Measurements from ENCODE around the gene SPECC1L. TPM values are rescaled to one million over a fixed set of nuclear protein-coding genes. Genes with fewer than 3 reads are reported as not detected.
A peak's percentile ranks its signal among the peaks of the same experiment; 100 is the strongest.

The SPECC1L gene, protein sequence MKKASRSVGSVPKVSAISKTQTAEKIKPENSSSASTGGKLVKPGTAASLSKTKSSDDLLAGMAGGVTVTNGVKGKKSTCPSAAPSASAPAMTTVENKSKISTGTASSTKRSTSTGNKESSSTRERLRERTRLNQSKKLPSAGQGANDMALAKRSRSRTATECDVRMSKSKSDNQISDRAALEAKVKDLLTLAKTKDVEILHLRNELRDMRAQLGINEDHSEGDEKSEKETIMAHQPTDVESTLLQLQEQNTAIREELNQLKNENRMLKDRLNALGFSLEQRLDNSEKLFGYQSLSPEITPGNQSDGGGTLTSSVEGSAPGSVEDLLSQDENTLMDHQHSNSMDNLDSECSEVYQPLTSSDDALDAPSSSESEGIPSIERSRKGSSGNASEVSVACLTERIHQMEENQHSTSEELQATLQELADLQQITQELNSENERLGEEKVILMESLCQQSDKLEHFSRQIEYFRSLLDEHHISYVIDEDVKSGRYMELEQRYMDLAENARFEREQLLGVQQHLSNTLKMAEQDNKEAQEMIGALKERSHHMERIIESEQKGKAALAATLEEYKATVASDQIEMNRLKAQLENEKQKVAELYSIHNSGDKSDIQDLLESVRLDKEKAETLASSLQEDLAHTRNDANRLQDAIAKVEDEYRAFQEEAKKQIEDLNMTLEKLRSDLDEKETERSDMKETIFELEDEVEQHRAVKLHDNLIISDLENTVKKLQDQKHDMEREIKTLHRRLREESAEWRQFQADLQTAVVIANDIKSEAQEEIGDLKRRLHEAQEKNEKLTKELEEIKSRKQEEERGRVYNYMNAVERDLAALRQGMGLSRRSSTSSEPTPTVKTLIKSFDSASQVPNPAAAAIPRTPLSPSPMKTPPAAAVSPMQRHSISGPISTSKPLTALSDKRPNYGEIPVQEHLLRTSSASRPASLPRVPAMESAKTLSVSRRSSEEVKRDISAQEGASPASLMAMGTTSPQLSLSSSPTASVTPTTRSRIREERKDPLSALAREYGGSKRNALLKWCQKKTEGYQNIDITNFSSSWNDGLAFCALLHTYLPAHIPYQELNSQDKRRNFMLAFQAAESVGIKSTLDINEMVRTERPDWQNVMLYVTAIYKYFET
- 39.6 TPM for total RNA-seq
- 1 to 10 TPM; 4.1 to 8.6 (median 5.5) TPM for polyA plus RNA-seq

DNA sequence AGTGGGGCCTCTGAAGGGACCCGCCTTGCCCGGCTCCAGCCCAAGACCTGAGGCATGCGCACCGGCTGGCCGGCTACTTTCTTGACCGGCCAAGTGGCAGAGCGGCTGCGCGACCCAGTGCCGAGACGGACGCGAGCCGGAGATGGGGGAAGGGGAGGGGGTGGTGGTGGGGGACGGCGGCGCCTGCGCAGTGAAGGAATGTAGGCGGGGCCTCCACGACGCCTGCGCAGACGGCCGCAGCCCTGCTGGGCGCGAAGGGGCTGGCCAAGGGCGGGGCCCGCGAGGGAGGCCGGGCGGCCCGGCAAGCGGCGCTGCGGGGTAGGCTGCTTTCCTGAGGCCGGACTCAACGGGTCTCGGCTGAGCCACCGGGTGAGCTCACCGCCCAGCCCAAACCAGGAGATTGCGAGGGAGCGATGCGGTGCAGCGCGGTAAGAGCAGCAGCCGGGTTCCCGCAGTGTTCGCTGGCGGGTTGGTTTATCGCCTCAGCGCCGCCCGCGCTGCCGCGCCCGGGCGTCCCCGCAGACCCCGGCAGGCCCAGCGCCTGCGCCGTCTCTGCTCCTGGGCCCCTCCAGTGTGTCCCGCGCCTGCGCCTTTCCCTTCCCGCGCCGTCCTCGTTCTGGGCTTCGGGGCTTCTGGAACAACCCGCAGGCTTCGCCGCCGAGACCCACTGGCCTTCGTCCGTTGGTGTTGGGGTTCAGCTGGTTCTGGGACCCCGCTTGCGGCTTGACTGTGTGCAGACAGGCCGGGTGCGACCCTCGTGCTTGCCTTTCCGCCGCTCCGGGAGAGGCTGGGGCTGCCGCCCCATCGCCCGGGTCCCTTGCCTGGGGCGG, at the start of gene SPECC1L:
Gene SPECC1L (plus strand): TSS at position 276 of the 830 bp plus-strand sequence. CDS start 31,401 bp downstream, outside the sequence.
- Mint-ChIP-seq H3K36me3 (no peaks in the 10 kb centered on the region), H3K27ac (peak within 1 kb of the TSS; percentile 80 to 93 (median 86)), H3K4me3 (peak within 1 kb of the TSS; percentile 88 to 97 (median 90)), H3K9me3 (peaks cover 0 to 1% (median 0%) of the 10 kb centered on the region in 7 donors), H3K27me3 (no peaks in the 10 kb centered on the region), H3K4me1 (peaks cover 10 to 38% (median 22%) of the 10 kb centered on the region in 4 donors)
- DNase-seq (peak; percentile 84 to 91 (median 90)), ATAC-seq (ENCODE audit: low read depth in 2 of 2) (peak; percentile 90 to 91)
- H3K4me1 ChIP-seq (ENCODE audit: control insufficient read depth, insufficient read depth, low read length, poor library complexity, severe bottlenecking): peaks cover 19% of the 10 kb centered on the region
- peak within 1 kb of the TSS; percentile 81 for H3K4me3 ChIP-seq (ENCODE audit: low read depth, low read length)
- peak within 1 kb of the TSS; percentile 74 for H3K27ac ChIP-seq (ENCODE audit: insufficient read depth, low read length, poor library complexity, severe bottlenecking)
- H3K27me3 ChIP-seq (ENCODE audit: control insufficient read depth, insufficient read depth, low read length): no peaks in the 10 kb centered on the region
- no peaks in the 10 kb centered on the region for H3K36me3 ChIP-seq (ENCODE audit: control insufficient read depth, insufficient read depth, low read length)
- H3K9me3 ChIP-seq (ENCODE audit: control insufficient read depth in 2 of 2, low read length in 2 of 2): no peaks in the 10 kb centered on the region

DNA sequence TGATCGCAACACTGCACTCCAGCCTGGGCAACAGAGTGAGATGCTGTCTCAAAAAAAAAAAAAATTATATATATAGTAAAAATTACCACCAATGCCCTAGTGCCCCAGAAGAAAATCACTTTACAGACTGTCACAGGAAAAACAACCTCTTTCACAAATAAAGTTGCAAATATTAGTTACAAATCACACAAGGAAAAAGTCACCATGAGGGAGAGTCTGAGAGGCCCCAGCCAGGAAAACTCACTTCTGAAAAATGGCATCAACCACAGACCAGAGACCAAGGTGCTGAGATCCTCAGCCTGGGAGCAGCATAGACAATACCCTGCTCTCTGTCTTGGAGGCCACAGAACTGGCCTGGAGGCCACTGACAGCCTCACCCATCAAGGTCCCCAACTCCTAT, 46.2 kb upstream of the SPECC1L start:
- Mint-ChIP-seq H3K27me3 (no peaks in the 10 kb centered on the region), H3K4me1 (no peaks in the 10 kb centered on the region), H3K36me3 (no peaks in the 10 kb centered on the region), H3K4me3 (no peak overlapping the region), H3K27ac (no peak overlapping the region), H3K9me3 (no peaks in the 10 kb centered on the region)
- H3K36me3 ChIP-seq (ENCODE audit: control insufficient read depth, insufficient read depth, low read length): no peaks in the 10 kb centered on the region
- H3K27me3 ChIP-seq (ENCODE audit: control insufficient read depth, insufficient read depth, low read length): no peaks in the 10 kb centered on the region
- H3K9me3 ChIP-seq (ENCODE audit: control insufficient read depth in 2 of 2, low read length in 2 of 2): peaks cover 0 to 3% of the 10 kb centered on the region in 2 experiments
- ATAC-seq (ENCODE audit: low read depth in 2 of 2) (no peak), DNase-seq (no peak)
- no peak overlapping the region for H3K4me3 ChIP-seq (ENCODE audit: low read depth, low read length)
- no peak overlapping the region for H3K27ac ChIP-seq (ENCODE audit: insufficient read depth, low read length, poor library complexity, severe bottlenecking)
- no peaks in the 10 kb centered on the region for H3K4me1 ChIP-seq (ENCODE audit: control insufficient read depth, insufficient read depth, low read length, poor library complexity, severe bottlenecking)

DNA sequence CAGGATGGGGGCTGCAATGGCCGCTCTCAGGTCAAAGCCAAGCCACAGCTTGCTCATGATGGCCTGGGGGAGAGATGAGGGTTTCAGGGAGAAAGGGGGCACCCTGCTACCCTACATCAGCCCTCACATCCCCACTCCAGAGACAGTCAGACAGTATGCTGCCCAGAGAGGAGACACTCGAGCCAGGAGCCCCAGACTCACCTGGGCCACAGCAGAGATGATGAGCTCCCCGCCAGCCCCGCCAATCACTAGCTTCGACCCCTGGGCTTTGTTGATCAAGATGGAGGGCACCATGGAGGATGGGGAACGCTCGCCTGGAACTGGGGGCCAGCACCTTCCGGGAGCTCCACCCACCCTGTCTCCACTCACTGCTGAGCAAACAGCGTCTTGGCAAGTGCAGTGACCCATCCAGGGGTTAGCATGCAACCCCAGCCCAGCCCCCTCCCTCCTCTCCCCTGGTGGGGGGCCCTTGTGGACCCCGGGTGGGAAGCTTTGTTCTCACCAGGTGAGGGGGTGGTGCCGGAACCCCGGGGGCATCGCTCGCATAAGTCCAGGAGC, 45.5 kb upstream of the SPECC1L start:
- no peak for DNase-seq
- Histone ChIP-seq H3K4me1 (ENCODE audit: control insufficient read depth, insufficient read depth, low read length, poor library complexity, severe bottlenecking) (no peaks in the 10 kb centered on the region), H3K36me3 (ENCODE audit: control insufficient read depth, insufficient read depth, low read length) (no peaks in the 10 kb centered on the region)

DNA sequence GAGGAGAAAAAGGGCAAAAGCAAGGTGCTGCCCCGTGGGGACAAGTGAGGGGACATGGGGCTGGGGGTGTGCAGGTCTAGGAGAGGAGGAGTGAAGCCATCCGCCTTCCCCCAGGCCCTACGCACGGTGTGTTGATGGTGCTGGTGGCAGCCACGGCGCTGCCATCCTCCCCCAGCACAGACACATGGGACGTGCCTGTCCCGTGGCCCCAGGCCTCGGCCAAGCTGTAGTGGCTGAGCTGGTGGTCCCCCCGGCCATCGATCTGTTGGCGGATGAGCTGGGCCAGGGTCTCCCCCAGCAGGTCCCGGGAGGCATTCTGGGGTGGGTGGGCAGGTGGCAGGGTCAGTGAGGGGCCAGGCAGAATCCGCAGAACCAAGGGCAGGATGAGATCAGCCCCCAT, 44.7 kb upstream of the SPECC1L start:
- H3K27me3 ChIP-seq (ENCODE audit: control insufficient read depth, insufficient read depth, low read length): no peaks in the 10 kb centered on the region
- H3K9me3 Mint-ChIP-seq: no peaks in the 10 kb centered on the region
- H3K27ac Mint-ChIP-seq: no peak overlapping the region

More for the DNA sequence above, 45.5 kb upstream of the SPECC1L start:
- no peak overlapping the region for H3K4me3 Mint-ChIP-seq
- H3K36me3 Mint-ChIP-seq: no peaks in the 10 kb centered on the region
- no peak overlapping the region for H3K27ac ChIP-seq (ENCODE audit: insufficient read depth, low read length, poor library complexity, severe bottlenecking)
- ATAC-seq (ENCODE audit: low read depth in 2 of 2): no peak
- no peaks in the 10 kb centered on the region for H3K4me1 Mint-ChIP-seq
- no peak overlapping the region for H3K27ac Mint-ChIP-seq
- H3K4me3 ChIP-seq (ENCODE audit: low read depth, low read length): no peak overlapping the region
- H3K27me3 Mint-ChIP-seq: no peaks in the 10 kb centered on the region
- peaks cover 0 to 3% of the 10 kb centered on the region in 2 experiments for H3K9me3 ChIP-seq (ENCODE audit: control insufficient read depth in 2 of 2, low read length in 2 of 2)
- no peaks in the 10 kb centered on the region for H3K9me3 Mint-ChIP-seq
- H3K27me3 ChIP-seq (ENCODE audit: control insufficient read depth, insufficient read depth, low read length): no peaks in the 10 kb centered on the region

DNA sequence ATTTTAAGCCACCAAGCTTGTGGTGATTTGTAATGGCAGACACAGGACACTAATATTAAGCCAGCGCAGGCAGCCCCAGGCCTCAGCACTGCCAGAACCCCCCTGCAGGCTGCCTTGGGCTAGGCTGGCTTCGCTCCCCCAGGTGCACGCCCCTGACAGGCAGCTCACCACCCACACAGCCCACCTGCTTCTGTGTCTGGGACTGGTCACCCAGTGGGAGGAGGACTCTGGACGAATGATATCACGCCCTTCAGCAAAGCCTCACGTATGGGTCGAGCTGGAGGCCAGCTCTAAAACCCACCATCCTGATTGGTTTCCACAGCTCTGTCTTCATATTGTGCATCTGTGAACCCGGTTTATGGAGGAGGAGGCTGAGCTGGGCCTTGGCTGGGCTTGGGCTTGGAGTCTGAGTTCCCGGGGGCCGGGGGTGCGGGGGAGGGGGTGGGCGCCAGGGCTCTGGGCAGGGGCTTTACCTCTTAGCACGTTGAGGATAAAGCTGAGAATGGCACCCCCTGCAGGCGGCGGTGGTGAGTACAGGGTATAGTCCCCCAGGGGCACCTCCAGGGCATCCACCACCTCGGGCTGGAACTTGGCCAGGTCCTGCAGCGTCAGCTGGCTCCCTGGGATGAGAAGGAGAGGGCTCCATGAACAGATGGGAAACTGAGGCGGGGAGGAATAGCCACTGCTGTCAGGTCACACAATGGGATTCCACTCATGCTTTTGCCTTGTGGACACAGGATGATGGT, 39.5 kb upstream of the SPECC1L start:
- H3K27ac ChIP-seq (ENCODE audit: insufficient read depth, low read length, poor library complexity, severe bottlenecking): no peak overlapping the region
- no peaks in the 10 kb centered on the region for H3K4me1 ChIP-seq (ENCODE audit: control insufficient read depth, insufficient read depth, low read length, poor library complexity, severe bottlenecking)
- DNase-seq: peak; percentile 26 to 51 (median 40)
- H3K4me3 ChIP-seq (ENCODE audit: low read depth, low read length): no peak overlapping the region
- peak; percentile 46 to 63 for ATAC-seq (ENCODE audit: low read depth in 2 of 2)
- no peak overlapping the region for H3K4me3 Mint-ChIP-seq
- H3K36me3 ChIP-seq (ENCODE audit: control insufficient read depth, insufficient read depth, low read length): no peaks in the 10 kb centered on the region
- H3K9me3 Mint-ChIP-seq: no peaks in the 10 kb centered on the region
- H3K4me1 Mint-ChIP-seq: peaks cover 0 to 2% (median 0%) of the 10 kb centered on the region in 4 donors
- H3K9me3 ChIP-seq (ENCODE audit: control insufficient read depth in 2 of 2, low read length in 2 of 2): no peaks in the 10 kb centered on the region
- H3K27ac Mint-ChIP-seq: peak overlapping the region in 1 of 3 donors; percentile 65
- no peaks in the 10 kb centered on the region for H3K27me3 ChIP-seq (ENCODE audit: control insufficient read depth, insufficient read depth, low read length)
- no peaks in the 10 kb centered on the region for H3K36me3 Mint-ChIP-seq
- no peaks in the 10 kb centered on the region for H3K27me3 Mint-ChIP-seq

More for the DNA sequence above, 44.7 kb upstream of the SPECC1L start:
- peaks cover 0 to 3% of the 10 kb centered on the region in 2 experiments for H3K9me3 ChIP-seq (ENCODE audit: control insufficient read depth in 2 of 2, low read length in 2 of 2)
- no peaks in the 10 kb centered on the region for H3K27me3 Mint-ChIP-seq
- H3K4me3 Mint-ChIP-seq: no peak overlapping the region
- ATAC-seq (ENCODE audit: low read depth in 2 of 2): no peak
- no peak overlapping the region for H3K4me3 ChIP-seq (ENCODE audit: low read depth, low read length)
- H3K36me3 Mint-ChIP-seq: no peaks in the 10 kb centered on the region
- no peak overlapping the region for H3K27ac ChIP-seq (ENCODE audit: insufficient read depth, low read length, poor library complexity, severe bottlenecking)
- H3K4me1 Mint-ChIP-seq: no peaks in the 10 kb centered on the region
- no peaks in the 10 kb centered on the region for H3K4me1 ChIP-seq (ENCODE audit: control insufficient read depth, insufficient read depth, low read length, poor library complexity, severe bottlenecking)
- DNase-seq: no peak
- H3K36me3 ChIP-seq (ENCODE audit: control insufficient read depth, insufficient read depth, low read length): no peaks in the 10 kb centered on the region

DNA sequence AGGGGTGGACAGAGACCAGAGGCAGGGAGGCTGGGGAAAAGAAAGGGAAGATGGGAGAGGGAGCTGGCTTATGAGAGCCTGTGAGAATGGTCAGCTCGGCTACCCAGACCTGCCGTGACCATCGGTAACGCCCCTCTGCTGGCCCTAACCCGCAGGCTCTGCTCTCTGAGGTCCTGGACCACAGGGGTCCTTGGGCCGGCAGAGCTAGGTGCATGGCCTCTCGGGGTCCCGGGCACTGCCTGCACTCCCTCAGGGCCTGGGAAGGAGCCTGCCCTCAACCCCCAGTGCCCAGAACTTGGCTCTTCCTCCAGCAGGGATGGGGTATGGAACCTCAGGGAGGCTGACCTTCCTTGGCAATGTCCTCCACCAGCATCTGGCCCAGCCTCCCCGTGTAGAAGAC, 38.9 kb upstream of the SPECC1L start:
- no peaks in the 10 kb centered on the region for H3K9me3 Mint-ChIP-seq
- ATAC-seq (ENCODE audit: low read depth in 2 of 2) (no peak), DNase-seq (no peak)
- no peaks in the 10 kb centered on the region for H3K36me3 Mint-ChIP-seq
- Histone ChIP-seq H3K27me3 (ENCODE audit: control insufficient read depth, insufficient read depth, low read length) (no peaks in the 10 kb centered on the region), H3K27ac (ENCODE audit: insufficient read depth, low read length, poor library complexity, severe bottlenecking) (no peak overlapping the region), H3K9me3 (ENCODE audit: control insufficient read depth in 2 of 2, low read length in 2 of 2) (no peaks in the 10 kb centered on the region), H3K4me3 (ENCODE audit: low read depth, low read length) (no peak overlapping the region), H3K4me1 (ENCODE audit: control insufficient read depth, insufficient read depth, low read length, poor library complexity, severe bottlenecking) (no peaks in the 10 kb centered on the region), H3K36me3 (ENCODE audit: control insufficient read depth, insufficient read depth, low read length) (no peaks in the 10 kb centered on the region)
- H3K4me3 Mint-ChIP-seq: no peak overlapping the region
- no peaks in the 10 kb centered on the region for H3K27me3 Mint-ChIP-seq
- H3K4me1 Mint-ChIP-seq: peaks cover 0 to 2% (median 0%) of the 10 kb centered on the region in 4 donors
- no peak overlapping the region for H3K27ac Mint-ChIP-seq
